H1 (cell line): Measurements from ENCODE around the gene RNF215. TPM values are rescaled to one million over a fixed set of nuclear protein-coding genes. Genes with fewer than 3 reads are reported as not detected.

Source experiments
- CBX5 ChIP-seq: fragments of 300-800, 300-1000 bp; sonication (generic); IDR thresholded peaks from 2 replicates; pipeline ENCODE4 v1.7.1; 2016; ENCODE audit warnings: antibody characterized with exemption, low read length, low read depth
- HDAC2 ChIP-seq, 2 experiments: fragments of 300-600 bp in 1 of 2; sonication (generic) in 1 of 2; IDR thresholded peaks; 2 replicates each; pipeline ENCODE4 v1.6.1; 2011 to 2012; ENCODE audit warnings: low read depth in 2 of 2, low read length in 2 of 2, mild to moderate bottlenecking in 2 of 2, moderate library complexity in 2 of 2, borderline replicate concordance in 1 of 2, inconsistent platforms in 1 of 2
- SP4 ChIP-seq: IDR thresholded peaks from 2 replicates; pipeline ENCODE4 v1.6.1; 2012; ENCODE audit warnings: low read length, inconsistent platforms
- polyA plus RNA-seq, 7 experiments: library from polyadenylated mRNA; depleted of rRNA in 3 of 7; stranded (reverse) in 5 of 7; unstranded in 2 of 7; fragments of >200 nt in 5 of 7; fragments of 200-250 nt in 2 of 7; gene quantifications; 1 replicate in 5 of 7; 2 replicates in 1 of 7; 4 replicates in 1 of 7; pipeline versions ENCODE4 v1.2.1 to v1.2.3, GENCODE V29; 2011 to 2013; ENCODE audit warnings: missing spikeins in 2 of 7, mixed read lengths in 2 of 7
- total RNA-seq: library from RNA; stranded (reverse); fragmentation: NEBNext Ultra II Directional; extraction: Animal tissue kit (Norgen Biotek cat#: 25700); gene quantifications from 2 replicates; pipeline ENCODE4 v1.2.1, GENCODE V29; 2021

RNF215 gene
- total and polyA plus RNA-seq, 2 of the 8 experiments (the other 6 are each of a cell fraction or from before 2014, with no cell fraction given) = 13.1 to 19.0 TPM

- TF ChIP-seq CBX5 (no peak), HDAC2 (IDR thresholded peaks at IDR 0.05; ENCODE audit: borderline replicate concordance in 1 of 2, low read depth in 2 of 2, low read length in 2 of 2) (no peak), SP4 (no peak)
Measured at GRCh38 chr22:30358541-30358940, 28.7 kb downstream of the RNF215 start (continued).
